Activated CD4-positive, alpha-beta T cell treated with anti-CD3 and anti-CD28 coated beads, Interleukin-2, amount 50 U/mL, for 24 hours (primary cell): ENCODE measurements around the gene FGD2.

Source experiments
- DNase-seq, 2 donors: peaks; one replicate each; pipeline ENCODE4 v3.0.0-alpha.2; 2020; ENCODE audit warnings: low read depth in 1 of 2, low spot score in 1 of 2

FGD2 gene

DNA sequence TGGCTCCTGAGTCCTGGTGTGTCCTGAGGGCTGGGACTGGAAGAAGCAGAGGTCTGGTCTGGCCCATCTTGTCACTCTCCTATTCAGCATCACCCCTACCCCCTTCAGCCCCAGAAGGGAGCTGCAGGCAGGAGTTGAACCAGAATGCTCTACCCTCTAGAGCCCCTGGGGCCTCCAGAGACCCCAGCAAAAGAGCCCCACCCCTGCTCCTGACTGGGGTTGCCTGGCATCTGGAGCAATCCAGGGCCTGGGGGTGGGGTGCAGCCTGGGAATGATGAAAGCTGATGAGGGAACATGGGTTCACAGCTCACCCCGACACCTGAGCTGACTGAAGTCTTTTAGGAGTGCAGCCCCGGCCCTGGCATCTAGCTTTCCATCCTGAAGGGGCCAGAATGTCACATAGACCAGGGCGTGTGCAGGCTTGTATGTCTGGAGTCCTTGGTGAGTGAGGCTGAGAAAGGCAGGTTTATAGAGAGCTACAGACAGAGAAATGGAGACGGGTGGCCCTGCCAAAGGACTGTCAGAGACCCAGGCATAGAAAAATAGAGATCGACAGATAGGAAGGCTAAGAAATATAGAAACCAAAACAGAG is 12.2 kb downstream of the FGD2 start:
- no peak for DNase-seq

- peak; percentile 67 to 85 for DNase-seq
Measured at GRCh38 chr6:37018198-37019064, 13.0 kb downstream of the FGD2 start.

DNA sequence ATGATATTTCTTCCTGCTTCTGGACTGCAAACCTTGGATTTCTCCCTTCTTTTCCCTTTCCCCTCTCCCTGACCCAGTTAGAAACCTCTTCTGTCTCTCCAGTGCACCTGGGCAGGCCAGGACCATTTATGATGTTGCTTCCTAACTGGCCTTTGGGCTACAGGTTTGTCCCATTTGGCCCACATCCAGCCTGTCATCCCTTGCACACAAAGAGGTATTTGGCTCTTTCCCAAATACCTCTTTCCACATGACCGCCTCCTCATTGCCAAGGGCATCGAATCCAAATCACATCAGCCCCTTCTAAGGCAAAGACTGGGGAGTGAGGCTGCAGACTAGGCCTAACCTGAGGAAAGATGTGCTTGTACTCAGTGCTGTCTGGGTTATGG is 13.6 kb downstream of the FGD2 start:
- no peak for DNase-seq

DNA sequence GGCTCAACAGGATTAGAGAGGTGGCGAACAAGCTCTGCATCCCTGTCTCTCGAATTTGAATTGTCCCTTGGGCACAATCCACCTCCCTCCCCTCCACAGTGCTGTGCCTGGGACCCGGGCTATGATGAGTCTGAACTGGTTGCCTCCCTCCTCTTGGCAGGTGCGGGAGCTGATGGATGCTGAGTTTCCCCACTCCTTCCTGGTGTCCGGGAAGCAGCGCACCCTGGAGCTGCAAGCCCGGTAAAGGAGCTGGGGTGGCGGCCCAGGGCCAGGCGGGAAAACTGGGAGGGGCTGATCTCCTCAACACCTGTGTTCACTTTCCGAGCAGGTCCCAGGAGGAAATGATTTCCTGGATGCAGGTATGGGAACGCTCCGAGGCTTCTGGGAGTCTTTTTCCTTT is 14.9 kb downstream of the FGD2 start:
- DNase-seq: no peak

DNA sequence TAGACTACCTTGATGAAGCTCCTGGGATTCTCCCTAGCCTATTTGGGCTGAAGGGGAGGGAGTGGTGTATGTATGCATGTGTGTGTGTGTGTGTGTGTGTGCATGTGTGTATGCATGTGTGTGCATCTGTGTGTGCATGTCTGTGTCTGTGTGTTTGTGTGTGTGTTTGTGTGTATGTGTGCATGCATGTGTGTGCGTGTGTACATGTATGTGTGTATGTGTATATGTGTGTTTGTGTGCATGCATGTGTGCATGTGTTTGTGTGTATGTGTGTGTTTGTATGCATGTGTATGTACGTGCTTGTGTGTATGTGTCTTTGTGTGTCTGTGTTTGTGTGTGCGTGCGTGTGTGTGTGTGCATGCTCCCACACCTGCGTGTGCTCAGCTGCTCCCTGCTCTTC is 15.4 kb downstream of the FGD2 start:
- no peak for DNase-seq

GRCh38 chr6:37021356-37022129 is 16.1 kb downstream of the FGD2 start:
- peak; percentile 39 to 55 for DNase-seq

DNA sequence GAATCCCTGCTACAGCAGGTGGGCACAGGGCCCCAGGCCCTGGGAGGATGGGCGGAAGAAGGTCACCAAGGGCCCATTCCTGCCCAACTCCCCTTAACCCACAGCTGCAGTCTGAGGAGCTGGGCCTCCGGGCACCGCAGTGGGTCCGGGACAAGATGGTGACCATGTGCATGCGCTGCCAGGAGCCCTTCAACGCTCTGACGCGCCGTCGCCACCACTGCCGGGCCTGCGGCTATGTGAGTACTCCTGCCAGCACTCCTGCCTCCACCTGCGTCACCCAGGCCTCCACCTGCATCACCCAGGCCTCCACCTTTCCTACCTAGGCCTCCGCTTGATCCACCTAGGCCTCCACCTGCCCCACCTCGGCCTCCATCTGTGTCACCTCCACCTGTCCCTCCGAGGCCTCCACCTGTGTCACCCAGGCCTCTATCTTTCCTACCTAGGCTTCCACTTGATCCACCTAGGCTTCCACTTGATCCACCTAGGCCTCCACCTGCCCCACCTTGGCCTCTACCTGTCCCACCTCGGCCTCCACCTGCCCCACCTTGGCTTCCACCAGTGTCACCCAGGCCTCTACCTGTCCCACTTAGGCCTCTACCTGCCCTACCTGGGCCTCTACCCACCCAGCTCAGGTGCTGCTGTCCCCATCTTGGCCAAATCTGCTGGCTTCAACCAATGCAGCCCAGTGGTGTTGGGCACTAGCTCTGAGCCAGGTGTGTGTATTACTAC is 16.8 kb downstream of the FGD2 start:
- DNase-seq: no peak

- peak; percentile 21 to 33 for DNase-seq
Measured at GRCh38 chr6:37024656-37025337, 19.3 kb downstream of the FGD2 start.

DNA sequence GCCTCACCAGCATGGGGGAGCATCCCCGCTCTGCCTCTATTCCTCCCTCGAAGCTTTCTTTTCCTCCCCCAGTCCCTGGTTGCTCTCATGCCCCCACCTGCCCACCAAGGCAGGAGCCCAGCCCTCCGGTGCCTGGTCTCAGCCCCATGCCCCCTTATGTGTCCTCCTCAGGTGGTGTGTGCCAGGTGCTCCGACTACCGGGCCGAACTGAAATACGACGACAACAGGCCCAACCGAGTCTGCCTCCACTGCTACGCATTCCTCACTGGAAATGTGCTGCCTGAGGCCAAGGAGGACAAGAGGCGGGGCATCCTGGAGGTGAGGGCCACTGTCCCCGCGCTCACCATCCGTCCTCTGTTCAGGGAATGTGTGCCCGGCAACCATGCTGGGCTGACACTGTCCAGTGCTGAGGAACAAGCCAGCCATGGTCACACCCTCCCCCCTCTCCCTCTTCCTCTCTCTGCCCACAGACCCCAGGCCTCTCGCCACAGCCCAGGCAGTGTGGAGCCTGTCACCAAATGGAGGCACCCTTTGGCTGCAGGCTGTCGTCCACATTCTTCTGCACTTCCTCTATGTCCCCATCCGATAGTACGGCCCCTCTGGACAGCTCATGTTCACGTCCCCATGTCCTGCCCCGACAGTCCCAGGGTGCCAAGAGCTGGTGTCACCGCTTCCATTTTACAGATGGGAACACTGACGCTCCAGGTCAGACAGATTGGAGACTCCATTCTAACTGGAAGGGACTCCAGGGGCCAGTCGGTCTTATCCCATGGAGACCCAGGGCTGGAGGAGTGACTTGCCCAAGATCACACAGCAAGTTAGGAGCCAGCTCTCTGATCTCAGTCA is 20.4 kb downstream of the FGD2 start:
- DNase-seq: no peak

DNA sequence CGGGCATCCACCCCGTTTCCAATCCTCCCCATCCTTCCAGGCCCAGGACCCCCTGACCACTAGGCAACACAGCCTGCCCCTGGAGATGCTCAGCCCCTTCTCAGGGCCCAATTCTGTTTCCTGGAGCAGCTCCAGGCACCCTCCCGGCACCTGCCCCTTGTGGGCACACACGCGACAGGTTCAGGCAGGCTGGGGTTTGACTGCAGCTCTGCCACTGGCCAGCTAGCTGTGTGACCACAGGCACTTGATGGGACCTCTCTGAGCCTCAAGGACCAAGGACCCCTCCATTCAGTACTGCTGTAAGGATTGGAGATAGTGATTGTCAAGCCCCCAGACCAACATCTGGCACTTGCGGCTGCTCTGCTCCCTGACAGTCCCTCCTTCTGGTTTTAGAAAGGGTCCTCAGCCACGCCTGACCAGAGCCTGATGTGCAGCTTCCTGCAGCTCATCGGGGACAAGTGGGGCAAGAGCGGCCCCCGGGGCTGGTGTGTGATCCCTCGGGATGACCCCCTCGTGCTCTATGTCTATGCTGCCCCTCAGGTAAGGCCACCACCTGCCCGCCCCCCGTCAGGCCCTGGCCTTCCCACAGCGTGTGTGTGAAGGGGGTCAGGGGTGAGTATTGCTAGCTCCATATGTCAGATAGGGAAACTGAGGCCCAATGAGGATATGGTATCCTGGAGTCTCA is 21.7 kb downstream of the FGD2 start:
- DNase-seq: no peak

- DNase-seq: no peak
Measured at GRCh38 chr6:37027811-37028469, 22.5 kb downstream of the FGD2 start.

DNA sequence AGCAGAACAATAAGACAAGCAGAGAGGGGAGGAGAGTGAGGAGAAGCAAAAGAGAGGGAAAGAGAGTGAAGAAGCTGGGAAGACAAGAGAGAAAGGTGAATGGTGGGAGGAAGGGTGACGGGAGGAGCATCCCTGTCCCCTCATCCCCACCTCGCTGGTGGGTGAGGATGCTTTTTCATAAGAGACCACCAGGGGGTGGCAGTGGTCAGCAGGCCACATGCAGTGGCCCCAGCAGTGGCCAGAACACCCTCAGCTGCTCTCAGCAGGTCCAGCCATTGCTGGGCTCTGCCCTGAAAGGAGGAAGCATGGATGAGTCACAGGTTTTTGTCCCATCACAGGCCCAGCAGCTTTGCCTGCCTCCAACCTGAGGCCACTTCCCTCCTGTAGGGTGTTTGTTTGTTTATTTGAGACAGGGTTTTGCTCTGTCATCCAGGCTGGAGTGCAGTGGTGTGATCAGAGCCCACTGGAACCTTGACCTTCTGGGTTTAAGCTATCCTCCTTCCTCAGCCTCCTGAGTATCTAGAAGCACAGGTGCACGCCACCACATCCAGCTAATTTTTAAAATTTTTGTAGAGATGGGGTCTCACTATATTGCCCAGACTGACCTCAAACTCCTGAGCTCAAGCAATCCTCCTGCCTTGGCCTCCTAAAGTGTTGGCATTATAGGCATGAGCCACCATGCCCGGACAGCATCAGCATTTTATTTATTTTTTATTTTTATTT is 24.0 kb downstream of the FGD2 start:
- no peak for DNase-seq

DNA sequence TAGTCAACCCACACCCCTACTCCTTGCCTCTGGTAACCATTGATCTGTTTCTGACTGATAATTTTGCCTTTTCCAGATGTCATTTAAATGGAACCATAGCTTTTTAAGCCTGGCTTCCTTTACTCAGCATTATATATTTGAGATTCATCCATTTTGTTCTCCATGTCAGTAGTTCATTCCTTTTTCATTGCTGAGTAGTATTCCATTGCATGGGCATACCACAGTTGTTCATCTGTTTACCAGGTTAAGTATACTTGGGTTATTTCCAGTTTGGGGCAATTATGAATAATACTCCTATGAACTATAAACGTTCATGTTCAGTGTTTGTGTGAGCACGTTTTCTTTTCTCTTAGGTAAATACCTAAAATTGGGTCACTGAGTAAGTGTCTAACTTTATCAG is 25.1 kb downstream of the FGD2 start:
- no peak for DNase-seq

DNA sequence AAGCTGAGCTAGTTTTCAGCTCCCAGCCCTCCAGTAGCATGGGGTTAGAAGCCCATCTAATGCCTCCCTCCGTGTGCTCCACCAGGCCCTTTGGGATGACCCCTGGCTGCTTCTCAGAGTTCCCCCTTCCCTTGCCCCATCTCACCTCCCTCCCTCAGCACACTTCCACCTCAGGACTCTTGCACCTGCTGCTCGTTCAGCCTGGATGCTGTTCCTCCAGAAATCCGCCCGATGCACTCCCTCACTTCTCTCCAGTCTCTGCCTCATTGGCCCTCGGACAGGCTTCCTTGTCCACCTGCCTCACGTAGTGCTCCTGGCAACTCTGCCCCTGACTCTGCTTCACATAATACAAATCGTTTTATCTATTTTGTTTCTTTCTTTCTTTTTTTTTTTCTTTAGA is 26.8 kb downstream of the FGD2 start:
- no peak for DNase-seq

GRCh38 chr6:37033255-37033654 is 27.8 kb downstream of the FGD2 start:
- DNase-seq: peak in 1 of 2 donors; percentile 46

- no peak for DNase-seq
Measured at GRCh38 chr6:37033819-37034795, 28.7 kb downstream of the FGD2 start.

- no peak for DNase-seq
Measured at GRCh38 chr6:37036146-37036545, 30.7 kb downstream of the FGD2 start.
